Naive thymus-derived CD8-positive, alpha-beta T cell (primary cell): ENCODE measurements around the gene EXOSC7. TPM values are rescaled to one million over a fixed set of nuclear protein-coding genes. Genes with fewer than 3 reads are reported as not detected.
A peak's percentile ranks its signal among the peaks of the same experiment; 100 is the strongest.

Experiments used
- ATAC-seq, 2 donors: fragments of 150-1000 bp; cut with Tn5 transposase in 1 of 2; sonication (Bioruptor Pico), chemical (Tn5 transposase) in 1 of 2; 1 replicate in 1 of 2; 2 replicates in 1 of 2; pipeline ENCODE4 v1.10.0; 2021; ENCODE audit warnings: mild to moderate bottlenecking in 2 of 2, moderate library complexity in 2 of 2
- POLR2A ChIA-PET: fragments of 350-600 bp; sonication (Branson Sonifier 250); formaldehyde crosslinking; loops from one replicate; lab custom pipeline; 2021; ENCODE audit warnings: antibody characterized with exemption; lab: Charles Lee
- DNase-seq, 10 donors: peaks; one replicate each; pipeline versions ENCODE4 v3.0.0 to v3.0.0-alpha.2; 2020 to 2022
- H3K27ac Mint-ChIP-seq, 10 donors: one replicate each; pipeline ENCODE4 v1.8.0; 2020 to 2022; ENCODE audit warnings: mild to moderate bottlenecking in 10 of 10, mixed read lengths in 10 of 10, moderate library complexity in 4 of 10, inconsistent platforms in 1 of 10
- H3K27me3 Mint-ChIP-seq, 5 donors: one replicate each; pipeline ENCODE4 v1.8.0; 2021 to 2022; ENCODE audit warnings: mixed read lengths in 5 of 5
- H3K36me3 Mint-ChIP-seq, 3 donors: one replicate each; pipeline ENCODE4 v1.8.0; 2020 to 2022; ENCODE audit warnings: mixed read lengths in 3 of 3, mild to moderate bottlenecking in 2 of 3, inconsistent platforms in 1 of 3
- H3K4me1 Mint-ChIP-seq, 4 donors: one replicate each; pipeline ENCODE4 v1.8.0; 2021 to 2022; ENCODE audit warnings: mixed read lengths in 4 of 4
- H3K4me3 Mint-ChIP-seq, 10 donors: one replicate each; pipeline ENCODE4 v1.8.0; 2020 to 2022; ENCODE audit warnings: mild to moderate bottlenecking in 10 of 10, mixed read lengths in 10 of 10, moderate library complexity in 6 of 10, inconsistent platforms in 1 of 10
- H3K9me3 Mint-ChIP-seq, 9 donors: one replicate each; pipeline ENCODE4 v1.8.0; 2020 to 2022; ENCODE audit warnings: mixed read lengths in 9 of 9, mild to moderate bottlenecking in 3 of 9, inconsistent platforms in 1 of 9, moderate library complexity in 1 of 9
- polyA plus RNA-seq, 3 donors: library from polyadenylated mRNA; unstranded; fragments of 300-500 nt; fragmentation: Illumina TruSeq; gene quantifications; one replicate each; pipeline ENCODE4 v1.2.3, GENCODE V29; 2021
- total RNA-seq, 8 experiments: library from RNA in 2 of 8; stranded (reverse) in 2 of 8; gene quantifications; one replicate each; pipeline ENCODE4 v1.2.3 and lab custom pipeline; 2021 to 2026

EXOSC7 gene
- total and polyA plus RNA-seq, 5 experiments from 2014 or later = 46.0 to 55.5 (median 49.1) TPM

- Mint-ChIP-seq H3K36me3 (peaks cover 6 to 81% (median 25%) of the 10 kb centered on the region in 3 donors), H3K27me3 (no peaks in the 10 kb centered on the region), H3K4me3 (no peak overlapping the region), H3K27ac (peak overlapping the region in 5 of 10 donors; percentile 39 to 78 (median 42)), H3K4me1 (peaks cover 12 to 39% (median 26%) of the 10 kb centered on the region in 4 donors), H3K9me3 (peaks cover 0 to 9% (median 2%) of the 10 kb centered on the region in 9 donors)
- no peak for DNase-seq
- POLR2A ChIA-PET = no interaction called here
- ATAC-seq = no peak
These were observed 24.8 kb downstream of the EXOSC7 start for GRCh38 chr3:45000823-45001222.

GRCh38 chr3:45001738-45002137, 25.7 kb downstream of the EXOSC7 start:
- DNase-seq = no peak
- H3K27me3 Mint-ChIP-seq = no peaks in the 10 kb centered on the region
- no peak overlapping the region for H3K4me3 Mint-ChIP-seq
- POLR2A ChIA-PET = no interaction called here
- peaks cover 0 to 9% (median 2%) of the 10 kb centered on the region in 9 donors for H3K9me3 Mint-ChIP-seq
- H3K27ac Mint-ChIP-seq = peak overlapping the region in 3 of 10 donors; percentile 9 to 58 (median 40)
- ATAC-seq = no peak
- peaks cover 6 to 72% (median 24%) of the 10 kb centered on the region in 3 donors for H3K36me3 Mint-ChIP-seq
- peaks cover 12 to 33% (median 25%) of the 10 kb centered on the region in 4 donors for H3K4me1 Mint-ChIP-seq

- POLR2A ChIA-PET = no interaction called here
These were observed 26.2 kb downstream of the EXOSC7 start for GRCh38 chr3:45002139-45002660.

GRCh38 chr3:45002720-45003119, 26.7 kb downstream of the EXOSC7 start:
- Mint-ChIP-seq H3K27ac (peak overlapping the region; percentile 9 to 93 (median 78)), H3K4me1 (peaks cover 15 to 39% (median 29%) of the 10 kb centered on the region in 4 donors), H3K9me3 (peaks cover 0 to 9% (median 2%) of the 10 kb centered on the region in 9 donors), H3K4me3 (no peak overlapping the region), H3K36me3 (peaks cover 6 to 65% (median 22%) of the 10 kb centered on the region in 3 donors), H3K27me3 (no peaks in the 10 kb centered on the region)
- DNase-seq (no peak), ATAC-seq (no peak)
- POLR2A ChIA-PET = no interaction called here

More at GRCh38 chr3:45002139-45002660, 26.2 kb downstream of the EXOSC7 start:
- H3K36me3 Mint-ChIP-seq = peaks cover 6 to 70% (median 22%) of the 10 kb centered on the region in 3 donors
- H3K4me3 Mint-ChIP-seq = no peak overlapping the region
- ATAC-seq = no peak
- H3K4me1 Mint-ChIP-seq = peaks cover 15 to 37% (median 29%) of the 10 kb centered on the region in 4 donors
- DNase-seq = no peak
- peaks cover 0 to 9% (median 2%) of the 10 kb centered on the region in 9 donors for H3K9me3 Mint-ChIP-seq
- H3K27me3 Mint-ChIP-seq = no peaks in the 10 kb centered on the region
- H3K27ac Mint-ChIP-seq = peak overlapping the region in 9 of 10 donors; percentile 6 to 93 (median 78)

GRCh38 chr3:45003406-45003805, 27.4 kb downstream of the EXOSC7 start:
- no peak overlapping the region for H3K4me3 Mint-ChIP-seq
- DNase-seq (no peak), ATAC-seq (no peak)
- H3K36me3 Mint-ChIP-seq = peaks cover 6 to 65% (median 26%) of the 10 kb centered on the region in 3 donors
- H3K27me3 Mint-ChIP-seq = no peaks in the 10 kb centered on the region
- POLR2A ChIA-PET = no interaction called here
- peaks cover 0 to 9% (median 2%) of the 10 kb centered on the region in 9 donors for H3K9me3 Mint-ChIP-seq
- H3K27ac Mint-ChIP-seq = peak overlapping the region in 9 of 10 donors; percentile 9 to 88 (median 71)
- H3K4me1 Mint-ChIP-seq = peaks cover 18 to 44% (median 33%) of the 10 kb centered on the region in 4 donors

- Mint-ChIP-seq H3K36me3 (peaks cover 6 to 66% (median 28%) of the 10 kb centered on the region in 3 donors), H3K27me3 (no peaks in the 10 kb centered on the region), H3K4me1 (peaks cover 18 to 44% (median 33%) of the 10 kb centered on the region in 4 donors), H3K9me3 (peaks cover 0 to 9% (median 2%) of the 10 kb centered on the region in 9 donors), H3K27ac (peak overlapping the region in 6 of 10 donors; percentile 9 to 88 (median 62)), H3K4me3 (peak overlapping the region in 2 of 10 donors; percentile 16)
- POLR2A ChIA-PET = no interaction called here
- ATAC-seq (no peak), DNase-seq (no peak)
These were observed 27.8 kb downstream of the EXOSC7 start for GRCh38 chr3:45003859-45004258.

GRCh38 chr3:45007091-45007490, 31.0 kb downstream of the EXOSC7 start:
- H3K4me3 Mint-ChIP-seq = peak overlapping the region in 7 of 10 donors; percentile 7 to 77 (median 59)
- no peak for ATAC-seq
- H3K4me1 Mint-ChIP-seq = peaks cover 19 to 44% (median 37%) of the 10 kb centered on the region in 4 donors
- H3K27ac Mint-ChIP-seq = peak overlapping the region in 8 of 10 donors; percentile 25 to 92 (median 62)
- peaks cover 6 to 68% (median 31%) of the 10 kb centered on the region in 3 donors for H3K36me3 Mint-ChIP-seq
- no peaks in the 10 kb centered on the region for H3K27me3 Mint-ChIP-seq
- DNase-seq = no peak
- POLR2A ChIA-PET = interaction anchor here (0.6 to 1.4 kb wide), 2 partner anchors 30 to 203 kb away, joined by 3 to 5 read pairs; no protein-coding TSS in a partner anchor
- peaks cover 0 to 9% (median 2%) of the 10 kb centered on the region in 9 donors for H3K9me3 Mint-ChIP-seq

GRCh38 chr3:45008117-45008516, 32.1 kb downstream of the EXOSC7 start:
- Mint-ChIP-seq H3K4me3 (peak overlapping the region in 2 of 10 donors; percentile 5 to 31), H3K9me3 (peaks cover 0 to 9% (median 2%) of the 10 kb centered on the region in 9 donors), H3K27me3 (no peaks in the 10 kb centered on the region), H3K27ac (peak overlapping the region in 5 of 10 donors; percentile 2 to 45 (median 16)), H3K4me1 (peaks cover 16 to 42% (median 33%) of the 10 kb centered on the region in 4 donors), H3K36me3 (peaks cover 6 to 69% (median 40%) of the 10 kb centered on the region in 3 donors)
- ATAC-seq (no peak), DNase-seq (no peak)
- POLR2A ChIA-PET = interaction anchor here (1.4 kb wide), 1 partner anchor 202 kb away, joined by 3 read pairs; no protein-coding TSS in a partner anchor

GRCh38 chr3:45009868-45010267, 33.8 kb downstream of the EXOSC7 start:
- no peaks in the 10 kb centered on the region for H3K27me3 Mint-ChIP-seq
- DNase-seq (no peak), ATAC-seq (no peak)
- no peak overlapping the region for H3K4me3 Mint-ChIP-seq
- H3K4me1 Mint-ChIP-seq = peaks cover 14 to 34% (median 24%) of the 10 kb centered on the region in 4 donors
- peak overlapping the region in 3 of 10 donors; percentile 39 to 46 (median 43) for H3K27ac Mint-ChIP-seq
- H3K9me3 Mint-ChIP-seq = peaks cover 0 to 6% (median 0%) of the 10 kb centered on the region in 9 donors
- POLR2A ChIA-PET = no interaction called here
- H3K36me3 Mint-ChIP-seq = peaks cover 2 to 64% (median 33%) of the 10 kb centered on the region in 3 donors

- peaks cover 8 to 24% (median 14%) of the 10 kb centered on the region in 4 donors for H3K4me1 Mint-ChIP-seq
- no peak overlapping the region for H3K4me3 Mint-ChIP-seq
- H3K27ac Mint-ChIP-seq = peak overlapping the region in 1 of 10 donors; percentile 11
- no peaks in the 10 kb centered on the region for H3K27me3 Mint-ChIP-seq
- ATAC-seq (no peak), DNase-seq (no peak)
- POLR2A ChIA-PET = no interaction called here
- no peaks in the 10 kb centered on the region for H3K9me3 Mint-ChIP-seq
- H3K36me3 Mint-ChIP-seq = peaks cover 0 to 58% (median 26%) of the 10 kb centered on the region in 3 donors
These were observed 34.8 kb downstream of the EXOSC7 start for GRCh38 chr3:45010811-45011333.

- DNase-seq = no peak
- Mint-ChIP-seq H3K4me1 (peaks cover 6 to 19% (median 9%) of the 10 kb centered on the region in 4 donors), H3K9me3 (no peaks in the 10 kb centered on the region), H3K36me3 (peaks cover 0 to 65% (median 26%) of the 10 kb centered on the region in 3 donors), H3K27me3 (no peaks in the 10 kb centered on the region), H3K27ac (peak overlapping the region in 2 of 10 donors; percentile 11 to 60), H3K4me3 (no peak overlapping the region)
- POLR2A ChIA-PET = no interaction called here
- no peak for ATAC-seq
These were observed 35.9 kb downstream of the EXOSC7 start for GRCh38 chr3:45011756-45012508.

GRCh38 chr3:45012577-45012976, 36.5 kb downstream of the EXOSC7 start:
- H3K9me3 Mint-ChIP-seq = no peaks in the 10 kb centered on the region
- DNase-seq (no peak), ATAC-seq (no peak)
- POLR2A ChIA-PET = no interaction called here
- H3K27ac Mint-ChIP-seq = peak overlapping the region in 2 of 10 donors; percentile 23 to 66
- no peak overlapping the region for H3K4me3 Mint-ChIP-seq
- H3K27me3 Mint-ChIP-seq = no peaks in the 10 kb centered on the region
- H3K4me1 Mint-ChIP-seq = peaks cover 3 to 15% (median 5%) of the 10 kb centered on the region in 4 donors
- H3K36me3 Mint-ChIP-seq = peaks cover 0 to 63% (median 26%) of the 10 kb centered on the region in 3 donors
